K562 (cell line): ENCODE data around the gene CPT1B. TPM values are rescaled to one million over a fixed set of nuclear protein-coding genes. Genes with fewer than 3 reads are reported as not detected.
A peak's percentile ranks its signal among the peaks of the same experiment; 100 is the strongest.

Experiments used
- ATAC-seq: fragments of 200-7000 bp; cut with Tn5 transposase; 3 replicates; pipeline ENCODE4 v1.9.1; 2020; ENCODE audit warnings: moderate library complexity
- BruUV-seq: library from RNA; stranded (reverse); fragments of 400-500 nt; replicated peaks from 2 replicates; lab custom pipeline; 2021; lab: Mats Ljungman, UMichigan
- CTCF ChIA-PET: fragments of 300-600 bp; formaldehyde crosslinking; extraction: SDS; loops from one replicate; lab custom pipeline; 2021; ENCODE audit warnings: low intra/inter-chr PET ratio; lab: Yijun Ruan, JAX
- POLR2A ChIA-PET: fragments of 300-600, 350-650 bp; sonication (Branson Sonifier 250); formaldehyde crosslinking; extraction: SDS; loops from one replicate; lab custom pipeline; 2021; ENCODE audit warnings: antibody characterized with exemption, inconsistent platforms; lab: Yijun Ruan, JAX
- DNase-seq, 4 experiments: peaks; one replicate each; pipeline versions ENCODE4 v3.0.0 to v3.0.0-alpha.2; 2011 to 2018; ENCODE audit warnings: low spot score in 3 of 4, mixed read lengths in 3 of 4; ENCODE audit errors: extremely low read depth in 1 of 4
- FAIRE-seq: peaks from 2 replicates; lab custom pipeline; 2011; peaks lifted over from hg19 to GRCh38; lab: Jason Lieb, UNC
- H2AFZ ChIP-seq: 2 replicates; pipeline ENCODE4 v1.6.0; 2011; ENCODE audit warnings: low read depth, low read length, control low read depth, inconsistent platforms
- H3K27ac ChIP-seq: fragments of 200-600 bp; 3 replicates; pipeline ENCODE4 v1.8.0; 2011; ENCODE audit warnings: low read depth, mild to moderate bottlenecking, control low read depth, inconsistent platforms, low read length, moderate library complexity, mixed read lengths; ENCODE audit errors: extremely low read depth
- H3K27me3 ChIP-seq, 2 experiments: fragments of 300-600 bp in 1 of 2; 2 replicates in 1 of 2; 3 replicates in 1 of 2; pipeline versions ENCODE4 v1.6.0 to v1.8.0; 2011; ENCODE audit warnings: inconsistent platforms in 2 of 2, low read length in 2 of 2, mild to moderate bottlenecking in 1 of 2, mixed read lengths in 1 of 2, moderate library complexity in 1 of 2; ENCODE audit not compliant: control insufficient read depth in 2 of 2, insufficient read depth in 2 of 2
- H3K36me3 ChIP-seq: fragments of 300-600 bp; 3 replicates; pipeline ENCODE4 v1.8.0; 2011; ENCODE audit warnings: mild to moderate bottlenecking, low read length, inconsistent platforms; ENCODE audit not compliant: control insufficient read depth, insufficient read depth
- H3K4me1 ChIP-seq, 2 experiments: fragments of 200-600 bp in 1 of 2; replicated peaks in 1 of 2; 2 replicates in 1 of 2; 3 replicates in 1 of 2; pipeline versions ENCODE4 v1.5.1 to v1.8.0; 2011; ENCODE audit warnings: inconsistent platforms in 2 of 2, low read length in 2 of 2, mild to moderate bottlenecking in 1 of 2, mixed read lengths in 1 of 2, moderate library complexity in 1 of 2; ENCODE audit not compliant: control insufficient read depth in 2 of 2, insufficient read depth in 2 of 2
- H3K4me2 ChIP-seq: 2 replicates; pipeline ENCODE4 v1.6.1; 2011; ENCODE audit warnings: low read length, control low read depth, inconsistent platforms, mixed read lengths; ENCODE audit not compliant: insufficient read depth
- H3K4me3 ChIP-seq: fragments of 200-600 bp; sonication (generic), shearing (Covaris generic); 2 replicates; pipeline ENCODE4 v1.5.1; 2016; ENCODE audit warnings: control low read depth, inconsistent platforms
- H3K79me2 ChIP-seq: fragments of 200-600 bp; 3 replicates; pipeline ENCODE4 v1.8.0; 2011; ENCODE audit warnings: low read length, inconsistent platforms; ENCODE audit not compliant: control insufficient read depth, insufficient read depth
- H3K9ac ChIP-seq, 2 experiments: 2 replicates each; pipeline versions ENCODE4 v1.6.0 to v1.6.1; 2011; ENCODE audit warnings: low read depth in 2 of 2, low read length in 2 of 2, control low read depth in 1 of 2, inconsistent platforms in 1 of 2, mild to moderate bottlenecking in 1 of 2, mixed read lengths in 1 of 2; ENCODE audit not compliant: insufficient read depth in 1 of 2
- H3K9me1 ChIP-seq: one replicate; pipeline ENCODE4 v1.6.0; 2011; ENCODE audit warnings: inconsistent platforms, mild to moderate bottlenecking, low read length, moderate library complexity; ENCODE audit not compliant: control insufficient read depth, insufficient read depth
- H3K9me3 ChIP-seq: replicated peaks from 2 replicates; pipeline ENCODE4 v1.5.1; 2011; ENCODE audit warnings: low read depth, low read length, inconsistent platforms; ENCODE audit not compliant: control insufficient read depth, insufficient read depth
- H4K20me1 ChIP-seq: replicated peaks from 2 replicates; pipeline ENCODE4 v1.6.1; 2011; ENCODE audit warnings: low read length, inconsistent platforms, mixed read lengths; ENCODE audit not compliant: control insufficient read depth, insufficient read depth
- BCOR ChIP-seq: fragments of 450-650 bp; IDR thresholded peaks from 2 replicates; pipeline ENCODE4 v1.6.1; 2016
- E2F5 ChIP-seq: sonication (generic); formaldehyde crosslinking; IDR thresholded peaks from 2 replicates; pipeline ENCODE4 v1.8.0; 2022; ENCODE audit warnings: mild to moderate bottlenecking, missing genetic modification reagents
- ELF4 ChIP-seq: fragments of 450-650 bp; formaldehyde crosslinking; IDR thresholded peaks from 2 replicates; pipeline ENCODE4 v1.4.0; 2022; ENCODE audit warnings: missing genetic modification characterization
- ETV6 ChIP-seq, 3 experiments: fragments of 150-350 bp in 1 of 3; sonication (generic) in 1 of 3; formaldehyde crosslinking in 1 of 3; IDR thresholded peaks; 2 replicates each; pipeline versions ENCODE4 v1.6.1 to v1.8.0; 2014 to 2022; ENCODE audit warnings: borderline replicate concordance in 2 of 3, low read depth in 2 of 3, antibody characterized with exemption in 1 of 3, low read length in 1 of 3, mild to moderate bottlenecking in 1 of 3, missing genetic modification reagents in 1 of 3
- HMGN3 ChIP-seq: IDR thresholded peaks from 2 replicates; pipeline ENCODE4 v1.6.1; 2011; ENCODE audit warnings: borderline replicate concordance, low read depth, mild to moderate bottlenecking, mixed read lengths, low read length; ENCODE audit not compliant: insufficient read length; ENCODE audit errors: extremely low read depth
- MTF1 ChIP-seq: fragments of 250-450 bp; sonication (Bioruptor Pico); IDR thresholded peaks from 2 replicates; pipeline ENCODE4 v1.9.0; 2021; ENCODE audit warnings: moderate library complexity, mild to moderate bottlenecking, inconsistent platforms, borderline replicate concordance
- MXD1 ChIP-seq: fragments of 250-450 bp; sonication (Bioruptor Pico); IDR thresholded peaks from 2 replicates; pipeline ENCODE4 v1.8.0; 2021; ENCODE audit warnings: borderline replicate concordance, mild to moderate bottlenecking, moderate library complexity; ENCODE audit not compliant: poor library complexity, severe bottlenecking
- TEAD4 ChIP-seq, 2 experiments: sonication (generic) in 1 of 2; formaldehyde crosslinking in 1 of 2; IDR thresholded peaks; 2 replicates each; pipeline versions ENCODE4 v1.6.1 to v1.8.0; 2012 to 2022; ENCODE audit warnings: borderline replicate concordance in 1 of 2, inconsistent platforms in 1 of 2, low read length in 1 of 2, mild to moderate bottlenecking in 1 of 2, missing genetic modification reagents in 1 of 2
- ZNF347 ChIP-seq: fragments of 450-650 bp; formaldehyde crosslinking; IDR thresholded peaks from 2 replicates; pipeline ENCODE4 v1.4.0; 2020; ENCODE audit warnings: low read depth, mild to moderate bottlenecking, moderate library complexity
- ZNF384 ChIP-seq: IDR thresholded peaks from 2 replicates; pipeline ENCODE4 v1.6.1; 2012; ENCODE audit warnings: low read depth, low read length, improper control_type of control experiment
- ZNF644 ChIP-seq: fragments of 200-800 bp; sonication (Bioruptor generic); IDR thresholded peaks from 2 replicates; pipeline ENCODE4 v1.6.1; 2016; ENCODE audit warnings: low read depth, missing genetic modification characterization, missing compliant biosample characterization
- WGBS: fragments of 100-300 bp; shearing (Covaris generic); methylation state at CpG from one replicate; pipeline ENCODE4 v1.1.6; 2016; ENCODE audit warnings: low coverage, mixed read lengths; ENCODE audit not compliant: insufficient coverage; ENCODE audit errors: missing lambda C conversion rate; 5-methylcytosine and 5-hydroxymethylcytosine counted together
- in situ Hi-C: fragments of 300-500 bp; cut with MboI; formaldehyde crosslinking; loops from 4 replicates; pipeline ENCODE4 v1.15.0; 2018; ENCODE audit warnings: inconsistent platforms, mixed read lengths
- intact Hi-C: fragments of 100-400 bp; cut with micrococcal nuclease; formaldehyde crosslinking; loops from 2 replicates; pipeline ENCODE4 v1.14.2; 2022
- polyA plus RNA-seq, 8 experiments: library from polyadenylated mRNA; depleted of rRNA in 4 of 8; stranded (reverse) in 5 of 8; unstranded in 3 of 8; fragments of >200 nt; fragmentation: Nextera tagmentation in 2 of 8; fragmentation: Illumina TruSeq in 1 of 8; extraction: Ambion mirVana in 2 of 8; extraction: Trizol in 1 of 8; gene quantifications; 2 replicates each; pipeline versions ENCODE4 v1.2.1 to v1.2.3, GENCODE V29; 2011 to 2014; ENCODE audit warnings: inconsistent platforms in 1 of 8, missing spikeins in 1 of 8
- total RNA-seq, 7 experiments: library from RNA; depleted of rRNA in 6 of 7; stranded (reverse); fragments of >200 nt in 6 of 7; fragmentation: Illumina TruSeq in 2 of 7; extraction: Trizol in 2 of 7; gene quantifications; 2 replicates each; pipeline versions ENCODE4 v1.2.1 to v1.2.3, GENCODE V29; 2011 to 2021; ENCODE audit warnings: low replicate concordance in 1 of 7
- TF ChIP-seq, protein P1 (sequence below), 2 experiments: IDR thresholded peaks; 2 replicates each; pipeline ENCODE4 v1.6.1; 2012; ENCODE audit warnings: improper control_type of control experiment in 2 of 2, low read depth in 2 of 2, low read length in 2 of 2, borderline replicate concordance in 1 of 2

The CPT1B gene
- total and polyA plus RNA-seq, 9 of the 15 experiments (the other 6 are each of a cell fraction or from before 2014, with no cell fraction given) = 0.35 to 6.1 (median 2.6) TPM

- 63% methylated on average over 23 of the region's 26 CpGs for WGBS
- BruUV-seq = no TSS peak
- POLR2A ChIA-PET = interaction anchor here (0.7 kb wide), 1 partner anchor 18 kb away, joined by 3 read pairs; no protein-coding TSS in a partner anchor
- TF ChIP-seq ZNF644 (tag) (no peak), ZNF384 (no peak), HMGN3 (no peak), ELF4 (CRISPR knock-in tag) (no peak), TEAD4 (IDR thresholded peaks at IDR 0.05; ENCODE audit: low read length) (no peak), TEAD4 (CRISPR knock-in tag; IDR thresholded peaks at IDR 0.05; ENCODE audit: borderline replicate concordance) (no peak), ZNF347 (CRISPR knock-in tag) (no peak), E2F5 (CRISPR knock-in tag) (no peak), MXD1 (no peak), MTF1 (no peak), ETV6 (IDR thresholded peaks at IDR 0.05; ENCODE audit: borderline replicate concordance in 1 of 2, low read depth in 2 of 2, low read length in 1 of 2) (no peak), ETV6 (CRISPR knock-in tag; IDR thresholded peaks at IDR 0.05; ENCODE audit: borderline replicate concordance) (no peak), BCOR (no peak)
- TF ChIP-seq, protein P1, sequence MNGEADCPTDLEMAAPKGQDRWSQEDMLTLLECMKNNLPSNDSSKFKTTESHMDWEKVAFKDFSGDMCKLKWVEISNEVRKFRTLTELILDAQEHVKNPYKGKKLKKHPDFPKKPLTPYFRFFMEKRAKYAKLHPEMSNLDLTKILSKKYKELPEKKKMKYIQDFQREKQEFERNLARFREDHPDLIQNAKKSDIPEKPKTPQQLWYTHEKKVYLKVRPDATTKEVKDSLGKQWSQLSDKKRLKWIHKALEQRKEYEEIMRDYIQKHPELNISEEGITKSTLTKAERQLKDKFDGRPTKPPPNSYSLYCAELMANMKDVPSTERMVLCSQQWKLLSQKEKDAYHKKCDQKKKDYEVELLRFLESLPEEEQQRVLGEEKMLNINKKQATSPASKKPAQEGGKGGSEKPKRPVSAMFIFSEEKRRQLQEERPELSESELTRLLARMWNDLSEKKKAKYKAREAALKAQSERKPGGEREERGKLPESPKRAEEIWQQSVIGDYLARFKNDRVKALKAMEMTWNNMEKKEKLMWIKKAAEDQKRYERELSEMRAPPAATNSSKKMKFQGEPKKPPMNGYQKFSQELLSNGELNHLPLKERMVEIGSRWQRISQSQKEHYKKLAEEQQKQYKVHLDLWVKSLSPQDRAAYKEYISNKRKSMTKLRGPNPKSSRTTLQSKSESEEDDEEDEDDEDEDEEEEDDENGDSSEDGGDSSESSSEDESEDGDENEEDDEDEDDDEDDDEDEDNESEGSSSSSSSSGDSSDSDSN (IDR thresholded peaks at IDR 0.05; ENCODE audit: borderline replicate concordance in 1 of 2, low read depth in 2 of 2, low read length in 2 of 2) = no peak
Observed at GRCh38 chr22:50571264-50572175, 6.7 kb downstream of the CPT1B start.

More at GRCh38 chr22:50571264-50572175, 6.7 kb downstream of the CPT1B start:
- Histone ChIP-seq H4K20me1 (no peaks in the 10 kb centered on the region), H3K4me3 (no peak overlapping the region), H3K27me3 (no peaks in the 10 kb centered on the region), H3K79me2 (no peaks in the 10 kb centered on the region), H3K9me1 (no peaks in the 10 kb centered on the region), H3K4me1 (peaks cover 0 to 10% of the 10 kb centered on the region in 2 experiments; a peak in 3 of 5 replicates), H3K27ac (no peak overlapping the region), H3K4me2 (no peak overlapping the region), H3K36me3 (no peaks in the 10 kb centered on the region), H2AFZ (no peak overlapping the region), H3K9me3 (no peaks in the 10 kb centered on the region), H3K9ac (peak overlapping the region in 1 of 2 experiments; percentile 26; a peak in 1 of 4 replicates)
- in situ Hi-C loops = no loop called here
- CTCF ChIA-PET = no interaction called here
- intact Hi-C loops = no loop called here
- no peak for ATAC-seq
- no peak for FAIRE-seq
- no peak for DNase-seq
